Stimulated activated naive CD8-positive, alpha-beta T cell treated with anti-CD3 and anti-CD28 coated beads, Interleukin-15, amount 100 ng/mL, for 72 hours (primary cell): ENCODE data around the gene ARL8B.

Experiments used
- ATAC-seq: fragments of 150-1000 bp; cut with Tn5 transposase; 2 replicates; pipeline ENCODE4 v1.10.0; 2021; ENCODE audit warnings: mild to moderate bottlenecking, moderate library complexity
- DNase-seq, 2 donors: peaks; one replicate each; pipeline ENCODE4 v3.0.0; 2021 to 2022
- H3K27ac Mint-ChIP-seq, 2 donors: one replicate each; pipeline ENCODE4 v1.8.0; 2022; ENCODE audit warnings: mild to moderate bottlenecking in 2 of 2, mixed read lengths in 2 of 2, moderate library complexity in 2 of 2
- H3K27me3 Mint-ChIP-seq: one replicate; pipeline ENCODE4 v1.8.0; 2022; ENCODE audit warnings: mixed read lengths
- H3K4me1 Mint-ChIP-seq: one replicate; pipeline ENCODE4 v1.8.0; 2022; ENCODE audit warnings: mild to moderate bottlenecking, mixed read lengths
- H3K4me3 Mint-ChIP-seq, 2 donors: one replicate each; pipeline ENCODE4 v1.8.0; 2022; ENCODE audit warnings: mild to moderate bottlenecking in 2 of 2, mixed read lengths in 2 of 2, moderate library complexity in 1 of 2
- H3K9me3 Mint-ChIP-seq, 2 donors: one replicate each; pipeline ENCODE4 v1.8.0; 2022; ENCODE audit warnings: mixed read lengths in 2 of 2

The ARL8B gene

DNA sequence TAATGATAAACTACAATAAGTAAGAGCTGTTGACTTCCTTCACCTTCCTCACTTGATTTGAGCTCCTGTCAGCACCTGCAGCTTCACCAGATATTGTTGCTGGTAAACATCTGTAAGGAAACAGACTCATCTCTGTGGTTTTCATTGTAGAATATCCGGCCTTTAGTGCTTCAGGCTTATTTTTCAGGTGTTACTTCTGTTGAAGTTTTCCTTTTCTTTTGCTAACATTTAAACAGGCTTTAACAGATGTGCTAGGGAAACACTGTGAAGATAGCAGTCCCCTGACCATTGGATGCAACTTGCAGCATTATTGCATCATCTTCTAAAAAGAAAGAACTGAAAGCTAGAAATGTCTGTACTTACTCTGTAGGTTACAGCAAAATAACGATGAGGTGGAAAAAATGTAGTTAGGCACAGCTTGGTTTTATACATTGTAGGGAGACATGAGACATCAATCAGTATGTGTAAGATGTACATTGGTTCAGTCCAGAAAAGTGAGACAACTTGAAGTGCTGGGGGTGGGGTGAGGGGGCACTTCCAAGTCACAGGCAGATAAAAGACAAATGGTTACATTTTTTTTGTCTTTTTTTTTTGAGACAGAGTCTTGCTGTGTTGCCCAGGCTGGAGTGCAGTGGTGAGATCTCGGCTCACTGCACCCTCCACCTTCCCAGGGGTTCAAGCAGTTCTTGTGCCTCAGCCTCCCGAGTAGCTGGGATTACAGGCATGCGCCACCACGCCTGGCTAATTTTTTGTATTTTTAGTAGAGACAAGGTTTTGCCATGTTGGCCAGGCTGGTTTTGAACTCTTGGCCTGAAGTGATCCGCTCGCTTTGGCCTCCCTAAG is 75.6 kb downstream of the ARL8B start:
- Mint-ChIP-seq H3K9me3 (peaks cover 0 to 10% of the 10 kb centered on the region in 2 donors), H3K27ac (peak overlapping the region; percentile 98 to 99), H3K4me3 (peak overlapping the region; percentile 75 to 82), H3K27me3 (no peaks in the 10 kb centered on the region), H3K4me1 (peaks cover 79% of the 10 kb centered on the region)
- ATAC-seq: peak; percentile 83
- DNase-seq: peak; percentile 43 to 56

DNA sequence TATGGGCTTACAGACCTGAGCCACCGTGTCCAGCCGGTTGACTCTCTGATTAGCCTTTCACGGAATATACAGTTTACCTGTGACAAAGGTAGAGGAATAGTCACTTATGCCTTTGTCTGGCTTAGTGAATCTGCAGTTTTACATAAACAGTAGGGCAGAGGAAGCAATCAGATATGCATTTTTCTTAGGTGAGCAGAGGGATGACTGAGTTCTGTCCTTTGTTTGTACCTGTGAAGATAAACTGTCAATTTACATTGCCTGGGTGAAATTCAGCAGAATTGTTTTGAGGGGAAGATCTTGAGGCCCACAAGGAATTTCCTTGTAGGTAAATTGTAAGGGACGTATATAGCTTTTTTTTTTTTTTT is 76.2 kb downstream of the ARL8B start:
- Mint-ChIP-seq H3K9me3 (peaks cover 0 to 10% of the 10 kb centered on the region in 2 donors), H3K4me1 (peaks cover 79% of the 10 kb centered on the region), H3K4me3 (peak overlapping the region; percentile 75 to 82), H3K27me3 (no peaks in the 10 kb centered on the region), H3K27ac (peak overlapping the region; percentile 98 to 99)
- ATAC-seq: no peak
- no peak for DNase-seq

DNA sequence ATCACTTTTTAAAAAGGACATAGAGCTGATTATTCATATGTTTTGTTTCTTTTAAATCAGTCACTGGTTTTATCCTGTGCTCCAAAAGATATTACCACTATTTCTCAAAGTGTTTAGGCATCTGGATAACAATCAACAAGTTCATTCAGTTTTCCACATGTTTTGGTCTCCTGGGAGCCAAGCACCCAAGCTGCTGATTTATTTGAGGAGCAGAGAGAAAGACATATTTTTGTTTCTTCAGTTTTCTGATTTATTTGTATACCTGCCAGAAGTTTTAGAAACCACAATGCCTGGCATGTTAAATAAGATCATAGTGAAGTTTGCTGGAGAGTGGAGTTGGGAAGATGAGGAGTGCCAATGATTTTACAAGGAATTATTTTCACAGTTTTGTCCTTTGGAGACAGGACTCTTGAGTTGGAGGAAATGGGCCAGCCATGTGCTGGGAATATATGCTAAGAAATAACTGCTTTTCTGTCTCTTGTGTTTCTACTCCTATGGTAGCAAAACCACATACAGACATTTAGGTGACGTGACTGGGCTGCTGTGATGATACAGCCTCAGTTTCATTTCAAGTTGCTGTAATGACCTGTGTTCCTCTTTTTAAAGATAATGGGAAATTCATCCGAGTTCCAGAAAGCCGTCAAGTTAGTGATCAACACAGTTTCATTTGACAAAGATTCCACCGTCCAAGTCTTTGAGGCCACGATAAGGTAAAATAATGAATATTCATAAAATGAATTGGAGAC is 77.1 kb downstream of the ARL8B start:
- DNase-seq (no peak), ATAC-seq (no peak)
- Mint-ChIP-seq H3K27me3 (no peaks in the 10 kb centered on the region), H3K4me1 (peaks cover 74% of the 10 kb centered on the region), H3K4me3 (peak overlapping the region; percentile 61 to 75), H3K9me3 (peaks cover 0 to 10% of the 10 kb centered on the region in 2 donors), H3K27ac (peak overlapping the region; percentile 98 to 99)

DNA sequence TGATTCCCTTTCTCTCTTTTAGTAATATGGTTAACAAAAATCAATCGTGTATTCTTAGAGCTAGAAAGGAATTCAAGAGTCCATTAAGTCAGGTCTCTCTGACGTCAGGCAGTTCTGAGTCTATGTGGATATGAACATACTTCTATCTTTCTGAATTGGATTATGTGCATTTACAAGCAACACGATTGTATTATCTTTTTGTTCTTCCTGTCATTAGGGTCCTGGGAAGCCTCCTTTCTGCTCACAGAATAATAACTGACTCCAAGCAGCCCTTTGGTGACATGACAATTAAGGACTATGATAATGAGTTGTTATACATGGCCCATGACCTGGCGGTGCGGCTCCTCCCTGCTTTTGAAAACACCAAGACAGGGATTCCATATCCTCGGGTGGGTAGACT is 79.4 kb downstream of the ARL8B start:
- Mint-ChIP-seq H3K27ac (peak overlapping the region; percentile 54 to 72), H3K9me3 (peaks cover 0 to 4% of the 10 kb centered on the region in 2 donors), H3K4me3 (no peak overlapping the region), H3K4me1 (peaks cover 72% of the 10 kb centered on the region), H3K27me3 (no peaks in the 10 kb centered on the region)
- ATAC-seq: no peak
- no peak for DNase-seq

DNA sequence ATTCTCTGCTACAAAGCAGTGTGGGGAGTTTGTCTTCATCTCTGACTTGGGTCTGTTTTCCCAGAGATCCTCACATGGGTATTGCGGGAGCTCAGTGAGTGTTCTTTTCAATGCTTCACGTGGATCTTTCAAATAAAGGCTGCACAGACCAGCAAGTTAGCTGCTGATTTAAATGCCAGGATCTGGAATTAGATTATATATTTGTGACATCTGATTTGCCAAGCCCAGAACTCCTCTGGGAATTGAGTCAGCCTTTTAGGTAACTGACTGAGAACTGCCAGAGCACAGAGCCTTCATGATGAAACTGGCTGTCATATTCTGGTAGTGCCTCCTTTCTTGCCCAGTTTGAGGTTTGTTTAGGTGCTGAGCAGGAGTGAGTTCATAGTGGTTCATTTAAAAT is 80.1 kb downstream of the ARL8B start:
- ATAC-seq (no peak), DNase-seq (no peak)
- H3K27ac Mint-ChIP-seq: peak overlapping the region; percentile 35 to 72
- no peaks in the 10 kb centered on the region for H3K27me3 Mint-ChIP-seq
- H3K4me1 Mint-ChIP-seq: peaks cover 68% of the 10 kb centered on the region
- peaks cover 0 to 4% of the 10 kb centered on the region in 2 donors for H3K9me3 Mint-ChIP-seq
- H3K4me3 Mint-ChIP-seq: no peak overlapping the region

DNA sequence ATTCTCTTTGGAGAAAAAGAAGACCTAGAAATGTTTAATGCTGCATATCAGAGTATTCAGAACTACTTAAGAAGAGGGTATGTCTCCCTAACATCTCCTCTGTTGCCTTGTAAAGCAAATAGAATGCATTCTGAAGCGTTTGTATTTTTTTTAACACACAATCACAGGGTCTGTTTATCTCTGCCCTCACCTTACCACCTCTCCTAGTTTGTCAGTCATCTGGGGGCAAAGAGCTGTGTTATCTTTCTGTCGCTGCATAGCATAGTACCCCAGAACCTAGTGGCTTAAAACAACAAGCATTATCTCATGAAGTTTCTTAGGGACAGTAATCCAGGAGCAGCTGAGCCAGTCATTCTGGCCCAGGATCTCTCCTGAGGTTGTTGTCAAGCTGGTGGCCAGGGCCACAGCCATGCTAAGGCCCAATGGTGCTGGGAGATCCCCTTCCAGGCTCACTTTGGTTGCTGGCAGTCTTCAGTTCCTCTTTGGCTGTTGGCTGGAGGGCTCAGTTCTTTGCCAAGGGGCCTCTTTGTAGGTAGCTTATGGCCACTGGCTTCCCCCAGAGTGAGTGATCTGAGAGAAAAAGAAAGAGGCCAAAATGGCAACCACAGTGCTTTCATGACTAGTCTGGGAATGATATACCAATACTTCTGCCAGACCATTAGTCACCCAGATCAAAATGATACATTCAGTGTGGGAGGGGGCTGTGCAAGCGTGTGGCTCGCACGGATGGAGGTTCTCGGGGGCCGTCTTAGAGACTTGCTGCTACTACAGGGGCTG is 83.3 kb downstream of the ARL8B start:
- Mint-ChIP-seq H3K27me3 (no peaks in the 10 kb centered on the region), H3K9me3 (no peaks in the 10 kb centered on the region), H3K4me1 (peaks cover 60% of the 10 kb centered on the region), H3K27ac (peak overlapping the region; percentile 40 to 92), H3K4me3 (peak overlapping the region; percentile 22 to 48)
- DNase-seq (peak in 1 of 2 donors; percentile 59), ATAC-seq (peak; percentile 93)

DNA sequence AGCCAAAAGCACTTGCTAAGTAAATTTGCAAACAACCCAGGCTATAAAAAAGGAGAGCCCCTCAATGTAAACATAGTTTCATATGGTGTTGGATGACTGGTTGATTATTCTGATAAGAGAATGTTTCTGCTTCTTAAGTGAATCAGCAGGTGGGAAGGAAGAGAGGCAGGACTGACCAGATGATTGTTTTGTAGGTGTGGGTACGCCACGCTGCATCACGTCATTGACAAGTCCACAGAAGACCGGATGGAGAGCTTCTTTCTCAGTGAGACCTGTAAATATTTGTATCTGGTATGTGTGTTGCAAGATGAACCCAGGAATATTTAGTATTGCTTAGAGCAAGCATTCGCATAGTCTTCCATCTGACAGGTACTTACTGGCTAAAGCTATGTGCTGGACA is 88.8 kb downstream of the ARL8B start:
- Mint-ChIP-seq H3K9me3 (no peaks in the 10 kb centered on the region), H3K4me1 (peaks cover 68% of the 10 kb centered on the region), H3K27me3 (no peaks in the 10 kb centered on the region), H3K27ac (peak overlapping the region in 1 of 2 donors; percentile 47), H3K4me3 (no peak overlapping the region)
- ATAC-seq (no peak), DNase-seq (no peak)

GRCh38 chr3:5212628-5213573 is 90.8 kb downstream of the ARL8B start:
- Mint-ChIP-seq H3K9me3 (no peaks in the 10 kb centered on the region), H3K4me3 (no peak overlapping the region), H3K4me1 (peaks cover 55% of the 10 kb centered on the region), H3K27me3 (no peaks in the 10 kb centered on the region), H3K27ac (no peak overlapping the region)
- ATAC-seq: no peak
- DNase-seq: no peak

DNA sequence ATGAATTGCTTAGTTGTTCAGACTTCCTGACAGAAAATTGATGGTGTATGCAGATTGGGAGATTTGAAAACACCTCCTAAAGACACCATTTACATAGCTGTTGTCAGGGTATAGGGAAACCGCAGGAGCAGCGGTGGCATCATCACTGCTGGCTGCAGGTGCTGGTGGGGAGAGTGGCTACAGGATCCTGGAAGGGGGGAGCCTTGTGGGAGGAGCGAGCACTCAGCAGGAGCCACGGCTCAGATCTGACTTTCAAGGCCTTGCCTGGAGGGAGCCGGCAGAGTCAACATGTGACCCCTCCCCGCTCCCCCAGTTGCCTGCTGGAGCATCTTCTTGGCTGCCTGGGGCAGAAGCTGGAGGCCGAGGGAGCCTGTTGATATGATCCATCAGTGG is 91.5 kb downstream of the ARL8B start:
- no peak for ATAC-seq
- DNase-seq: no peak
- no peaks in the 10 kb centered on the region for H3K9me3 Mint-ChIP-seq
- H3K4me1 Mint-ChIP-seq: peaks cover 55% of the 10 kb centered on the region
- no peak overlapping the region for H3K4me3 Mint-ChIP-seq
- H3K27ac Mint-ChIP-seq: peak overlapping the region; percentile 79 to 85
- no peaks in the 10 kb centered on the region for H3K27me3 Mint-ChIP-seq

- DNase-seq (no peak), ATAC-seq (no peak)
- no peaks in the 10 kb centered on the region for H3K27me3 Mint-ChIP-seq
- no peaks in the 10 kb centered on the region for H3K9me3 Mint-ChIP-seq
- no peak overlapping the region for H3K4me3 Mint-ChIP-seq
- peak overlapping the region; percentile 67 to 79 for H3K27ac Mint-ChIP-seq
- H3K4me1 Mint-ChIP-seq: peaks cover 58% of the 10 kb centered on the region
Observed at GRCh38 chr3:5214352-5214751, 92.3 kb downstream of the ARL8B start.

GRCh38 chr3:5217824-5218595 is 95.9 kb downstream of the ARL8B start:
- Mint-ChIP-seq H3K27ac (no peak overlapping the region), H3K27me3 (no peaks in the 10 kb centered on the region), H3K4me3 (no peak overlapping the region), H3K9me3 (no peaks in the 10 kb centered on the region), H3K4me1 (peaks cover 49% of the 10 kb centered on the region)
- ATAC-seq: no peak
- no peak for DNase-seq

DNA sequence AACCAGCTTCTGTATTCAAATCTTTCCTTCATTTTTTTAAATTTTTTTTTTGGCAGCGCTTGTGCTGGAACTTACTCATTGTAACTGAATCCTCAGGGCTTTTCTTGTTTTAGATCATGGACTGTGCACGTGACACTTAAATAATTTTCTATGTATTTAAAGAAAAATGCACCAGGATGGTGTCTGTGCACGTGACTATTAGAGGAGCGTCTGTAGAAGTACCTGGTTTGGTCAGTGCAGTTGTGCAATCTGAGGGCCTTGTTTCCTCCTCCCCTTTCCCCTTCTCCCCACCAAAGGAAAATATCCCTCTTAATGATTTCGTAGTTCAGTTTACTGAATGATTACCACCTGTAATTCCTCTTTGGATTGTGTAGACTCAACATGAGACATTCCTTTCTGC is 96.7 kb downstream of the ARL8B start:
- no peak for DNase-seq
- Mint-ChIP-seq H3K27me3 (no peaks in the 10 kb centered on the region), H3K27ac (peak overlapping the region in 1 of 2 donors; percentile 74), H3K4me3 (no peak overlapping the region), H3K9me3 (no peaks in the 10 kb centered on the region), H3K4me1 (peaks cover 42% of the 10 kb centered on the region)
- ATAC-seq: no peak

DNA sequence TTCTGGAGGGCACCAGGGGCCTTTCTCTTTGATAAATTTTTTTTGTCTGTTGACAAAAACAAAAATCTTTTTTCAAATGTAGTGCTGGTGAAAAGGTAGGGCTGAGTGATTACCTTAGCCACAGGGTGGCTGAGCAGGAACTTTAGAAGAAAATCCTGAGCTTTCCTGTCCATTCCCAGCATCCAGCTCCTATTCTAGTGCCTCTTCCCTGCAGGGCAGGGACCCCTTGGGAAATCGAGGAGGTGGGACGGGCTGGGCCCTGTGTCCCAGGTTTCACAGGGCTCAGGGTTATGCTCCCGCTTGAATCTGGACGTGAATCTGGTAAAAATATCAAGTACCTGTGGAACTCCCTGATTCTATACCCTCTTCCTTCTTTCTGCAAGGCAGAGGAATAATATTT is 97.1 kb downstream of the ARL8B start:
- no peak overlapping the region for H3K27ac Mint-ChIP-seq
- no peak overlapping the region for H3K4me3 Mint-ChIP-seq

DNA sequence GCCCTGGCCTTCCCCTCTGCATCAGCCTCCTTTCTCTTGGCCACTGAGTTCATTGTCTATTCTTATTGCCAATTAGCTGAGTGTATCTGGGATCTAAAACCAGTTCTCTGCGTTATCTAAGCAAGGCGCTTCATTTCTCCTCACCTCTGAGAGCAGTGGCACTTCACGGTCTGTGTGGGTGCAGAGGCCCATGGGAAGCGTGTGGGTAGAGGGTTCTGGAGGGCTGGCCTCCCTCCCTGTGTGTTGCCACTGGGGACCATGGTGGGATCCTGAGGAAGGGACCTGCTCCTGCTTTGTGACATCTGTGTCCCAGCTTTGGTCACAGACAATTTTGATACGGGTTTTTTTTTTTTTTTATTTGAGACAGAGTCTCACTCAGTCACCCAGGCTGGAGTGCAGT is 98.1 kb downstream of the ARL8B start:
- H3K4me1 Mint-ChIP-seq: peaks cover 31% of the 10 kb centered on the region
- H3K27me3 Mint-ChIP-seq: no peaks in the 10 kb centered on the region
- H3K27ac Mint-ChIP-seq: peak overlapping the region in 1 of 2 donors; percentile 4
- ATAC-seq: peak; percentile 45
- no peaks in the 10 kb centered on the region for H3K9me3 Mint-ChIP-seq
- DNase-seq: no peak
- H3K4me3 Mint-ChIP-seq: peak overlapping the region in 1 of 2 donors; percentile 6

More for the DNA sequence above, 97.1 kb downstream of the ARL8B start:
- DNase-seq (no peak), ATAC-seq (no peak)
- Mint-ChIP-seq H3K9me3 (no peaks in the 10 kb centered on the region), H3K27me3 (no peaks in the 10 kb centered on the region), H3K4me1 (peaks cover 38% of the 10 kb centered on the region)
